ENCODE measurements around the gene MAML3.
A peak's percentile ranks its signal among the peaks of the same experiment; 100 is the strongest.

MAML3 gene

DNA sequence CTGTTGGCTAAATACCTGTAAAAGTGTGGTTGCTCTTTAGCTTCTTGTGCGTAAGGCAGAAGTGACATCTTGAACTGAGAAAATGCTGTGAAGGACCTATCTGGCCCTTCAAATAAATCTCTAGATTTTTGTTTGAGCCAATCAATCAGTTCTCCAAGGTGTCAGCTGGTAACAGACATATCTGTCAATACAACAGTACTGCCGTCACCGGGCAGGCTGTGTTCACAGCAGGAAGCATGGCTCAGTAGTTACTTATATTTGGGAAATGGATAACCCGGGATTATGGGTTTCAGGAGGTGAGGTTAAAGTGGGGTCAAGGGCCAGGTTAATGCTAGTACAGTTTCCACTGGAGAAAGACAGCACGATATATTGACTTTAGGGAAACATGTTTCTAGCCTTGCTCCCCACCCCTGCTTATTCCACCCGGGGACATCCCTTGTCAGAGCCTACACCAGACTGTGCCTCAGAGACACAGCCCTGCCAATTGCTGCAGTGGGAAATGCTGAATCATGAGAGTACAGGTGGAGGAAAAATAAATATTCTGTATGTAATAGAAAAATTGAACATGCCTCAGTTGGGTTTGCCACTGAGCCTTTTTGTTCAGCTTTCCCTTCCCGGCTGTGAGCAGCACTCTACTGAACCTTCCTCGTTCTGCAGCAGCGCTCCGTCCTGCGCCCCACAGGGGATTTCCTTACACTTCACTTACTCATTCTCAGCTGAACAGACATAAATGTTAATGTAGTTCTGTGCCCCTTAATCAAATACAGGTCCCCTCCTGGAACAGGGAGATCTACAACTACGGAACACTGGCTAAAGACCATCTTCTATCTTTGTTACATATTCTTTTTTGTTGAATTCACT, 367.3 kb downstream of the MAML3 start:
- DNase-seq (ENCODE audit: low read depth, low spot score), result no peak

DNA sequence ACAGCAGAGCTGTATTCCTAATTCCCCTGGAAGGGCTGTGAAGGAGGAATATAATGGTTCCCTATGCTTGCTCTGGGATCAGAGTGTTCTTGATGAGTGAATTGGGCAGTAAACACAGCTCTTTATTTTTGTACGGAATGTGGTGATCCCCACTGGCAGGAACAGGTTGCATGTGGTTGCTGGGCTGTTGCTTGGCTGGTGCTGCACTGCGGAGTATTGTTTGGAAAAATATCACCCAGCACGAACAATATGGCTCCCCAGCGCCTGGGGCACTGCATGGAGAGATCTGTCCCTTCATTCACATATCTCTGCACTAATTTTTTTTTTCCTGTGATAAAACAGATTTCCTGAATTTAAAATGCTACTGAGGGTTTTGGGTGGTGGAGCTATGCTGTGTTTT, 368.6 kb downstream of the MAML3 start:
- no peak for DNase-seq (ENCODE audit: low read depth, low spot score)

DNA sequence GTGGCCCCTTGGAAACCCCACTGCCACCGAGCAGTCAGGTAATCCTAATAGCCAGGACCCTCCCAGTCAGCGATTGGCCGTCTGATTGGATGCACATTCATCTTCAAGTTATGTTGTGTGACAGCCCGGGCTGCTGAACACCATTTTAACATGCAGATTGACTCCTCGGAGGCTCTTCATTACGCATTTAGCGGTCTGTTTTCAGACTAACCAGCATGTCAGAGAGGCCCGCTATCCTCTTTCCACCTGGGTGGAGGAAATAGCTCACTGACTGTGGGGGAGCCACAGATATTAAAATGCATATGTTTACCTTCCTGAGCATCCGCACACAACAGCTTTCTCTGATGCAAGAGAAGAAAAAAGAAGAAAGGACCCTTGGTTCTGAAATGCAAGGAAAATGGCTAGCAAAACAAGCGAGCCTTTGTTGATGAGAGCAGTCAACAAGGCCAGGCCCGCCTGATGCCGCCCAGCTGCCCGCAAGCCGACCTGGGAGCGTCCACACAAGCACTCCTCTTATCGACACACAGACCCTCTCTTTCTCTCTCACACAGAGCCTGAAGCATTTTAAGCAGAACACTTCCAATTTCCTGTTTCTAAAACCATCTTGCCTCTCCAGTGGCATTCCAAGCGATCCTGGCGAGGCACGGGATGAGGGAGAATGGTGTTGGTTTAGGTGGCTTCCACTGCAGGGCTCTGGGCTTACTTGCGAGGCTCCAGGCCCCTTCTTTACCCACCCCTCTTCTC, 370.1 kb downstream of the MAML3 start:
- no peak for DNase-seq (ENCODE audit: low read depth, low spot score)

DNA sequence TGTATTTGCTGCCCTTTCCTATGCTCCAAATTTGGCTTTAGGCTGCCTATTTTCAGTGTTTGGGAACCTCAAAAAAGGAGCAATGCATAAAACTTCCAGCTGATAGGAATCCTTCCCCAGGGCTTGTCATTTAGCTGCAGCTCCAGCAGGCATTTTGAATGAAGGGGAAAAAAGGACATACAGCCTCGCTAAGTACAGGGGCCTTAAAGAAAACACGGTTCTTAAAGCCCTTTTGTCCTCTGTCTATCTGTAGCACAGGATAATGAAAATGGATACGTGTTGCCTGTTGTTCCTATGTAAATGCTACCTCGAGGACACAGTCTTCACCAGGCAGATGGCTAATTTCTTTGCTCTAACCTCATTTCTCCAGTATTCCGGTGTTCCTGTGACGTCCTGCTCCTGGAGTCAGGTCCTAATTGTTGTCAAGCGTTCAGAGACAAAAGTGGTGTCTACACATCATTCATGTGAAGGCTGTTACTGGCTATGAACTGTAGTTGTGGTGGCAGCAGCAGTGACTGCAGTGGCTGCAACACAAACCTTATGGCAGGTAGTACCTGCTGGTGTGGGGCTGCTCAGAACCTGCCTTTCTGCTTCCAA, 371.0 kb downstream of the MAML3 start:
- DNase-seq (ENCODE audit: low read depth, low spot score), result no peak

DNA sequence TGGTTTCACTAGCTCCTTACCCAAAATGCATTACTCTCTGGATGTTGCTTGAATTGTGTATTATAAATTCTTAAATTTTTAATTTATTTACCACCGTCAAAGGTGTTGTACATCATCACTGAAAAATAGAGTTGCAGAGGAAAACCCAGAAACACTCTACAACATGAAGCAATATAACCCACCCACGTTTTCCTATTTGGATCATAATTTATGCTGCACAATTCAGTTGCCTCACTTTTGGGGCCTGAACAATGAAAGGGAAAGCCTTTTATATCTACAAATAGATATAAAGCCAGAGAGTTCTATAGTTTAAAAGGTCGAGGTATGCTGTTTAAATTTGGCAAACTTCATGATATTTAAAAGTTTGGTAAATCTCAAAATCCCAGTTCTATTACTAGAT, 372.9 kb downstream of the MAML3 start:
- DNase-seq (ENCODE audit: low read depth, low spot score), result no peak

DNA sequence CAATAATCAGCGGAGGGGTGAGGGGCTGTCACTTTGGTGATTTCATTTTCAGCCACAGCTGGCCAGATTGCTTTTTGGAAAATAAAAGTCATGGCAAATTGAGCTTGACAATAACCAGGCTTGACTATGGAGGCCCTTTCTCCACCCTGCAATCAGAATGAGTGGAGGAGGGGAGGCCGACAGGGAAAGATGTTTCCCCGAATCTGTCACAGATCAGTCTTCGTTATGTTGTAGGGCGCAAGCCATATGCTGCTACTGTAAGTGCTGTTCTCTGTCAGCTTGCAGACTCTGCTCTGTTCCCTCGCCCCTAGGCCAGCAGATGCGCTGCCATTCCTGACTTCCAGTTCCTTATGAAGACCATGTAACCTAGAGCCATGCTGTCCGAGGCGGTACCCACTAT, 374.3 kb downstream of the MAML3 start:
- DNase-seq (ENCODE audit: low read depth, low spot score), result no peak

DNA sequence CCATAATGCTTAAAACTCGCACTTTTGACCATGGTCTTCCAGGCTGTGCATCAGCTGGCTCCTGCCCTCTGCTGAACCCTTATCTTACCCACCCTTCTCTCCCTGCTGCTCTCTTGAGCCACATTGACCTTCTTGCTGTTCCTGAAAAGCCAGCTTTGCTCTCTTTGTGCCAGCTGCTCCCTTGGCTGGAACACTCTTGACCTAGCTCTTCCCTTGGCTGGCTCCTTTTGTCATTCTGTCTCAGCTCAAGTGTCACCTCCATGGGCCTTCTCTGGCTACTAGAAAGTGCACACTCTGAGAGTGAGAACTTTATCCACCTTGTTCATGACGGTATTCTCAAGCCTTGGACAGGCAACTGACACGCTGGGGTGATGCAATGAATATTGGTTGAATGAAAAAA, 376.2 kb downstream of the MAML3 start:
- no peak for DNase-seq (ENCODE audit: low read depth, low spot score)

DNA sequence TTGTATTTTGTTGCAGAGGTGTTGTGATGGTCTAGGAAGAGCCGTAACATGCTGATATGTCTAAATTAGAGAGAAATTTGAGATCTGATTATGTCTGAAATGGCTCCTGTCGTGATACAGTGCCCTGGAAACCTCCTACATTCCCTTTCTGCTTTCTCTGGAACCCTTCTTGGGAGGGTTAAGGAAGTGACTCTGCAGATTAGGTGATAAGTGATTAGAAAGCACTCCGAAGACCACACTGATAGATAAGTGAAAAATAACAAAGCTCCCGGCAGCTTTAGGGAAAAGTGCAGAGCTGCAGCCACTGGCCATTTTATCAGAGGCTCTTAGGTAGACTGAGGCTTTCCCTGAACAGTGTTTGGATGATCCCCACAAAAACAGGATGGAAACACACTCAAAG, 377.7 kb downstream of the MAML3 start:
- no peak for DNase-seq (ENCODE audit: low read depth, low spot score)

DNA sequence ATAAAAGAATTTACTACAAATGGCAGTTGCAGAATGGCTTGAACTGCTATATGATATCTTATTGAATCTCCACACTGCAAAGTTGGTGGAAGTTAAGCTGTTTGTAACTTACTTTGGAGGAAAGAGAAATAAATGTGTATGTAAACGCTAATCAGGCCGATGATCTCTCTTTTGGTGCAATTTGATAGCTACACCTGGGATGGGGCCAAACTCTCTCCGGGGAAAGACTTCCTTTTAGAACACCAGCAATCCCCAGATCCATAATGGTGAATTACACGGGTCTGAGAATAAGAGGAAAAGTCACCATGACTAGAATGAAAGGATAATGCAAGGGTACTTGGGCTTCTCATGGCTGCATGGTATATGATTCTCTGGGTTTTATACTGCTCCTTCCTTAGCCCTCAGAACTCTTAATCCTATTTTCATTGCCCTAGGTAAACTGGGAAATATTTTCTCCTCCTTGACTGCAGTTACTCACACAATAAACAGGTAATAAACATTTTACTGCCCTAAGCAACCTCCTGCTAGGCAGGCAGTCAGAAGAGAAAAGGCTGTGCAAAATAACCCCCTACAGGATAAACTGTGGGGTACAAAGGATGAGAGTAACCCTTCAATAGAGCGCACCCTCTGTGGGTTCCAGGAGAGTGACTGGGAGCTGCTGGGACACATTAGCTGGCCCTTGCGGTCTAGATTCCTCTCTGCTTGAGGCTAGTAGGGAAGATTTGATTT, 379.1 kb downstream of the MAML3 start:
- DNase-seq (ENCODE audit: low read depth, low spot score), result no peak

DNA sequence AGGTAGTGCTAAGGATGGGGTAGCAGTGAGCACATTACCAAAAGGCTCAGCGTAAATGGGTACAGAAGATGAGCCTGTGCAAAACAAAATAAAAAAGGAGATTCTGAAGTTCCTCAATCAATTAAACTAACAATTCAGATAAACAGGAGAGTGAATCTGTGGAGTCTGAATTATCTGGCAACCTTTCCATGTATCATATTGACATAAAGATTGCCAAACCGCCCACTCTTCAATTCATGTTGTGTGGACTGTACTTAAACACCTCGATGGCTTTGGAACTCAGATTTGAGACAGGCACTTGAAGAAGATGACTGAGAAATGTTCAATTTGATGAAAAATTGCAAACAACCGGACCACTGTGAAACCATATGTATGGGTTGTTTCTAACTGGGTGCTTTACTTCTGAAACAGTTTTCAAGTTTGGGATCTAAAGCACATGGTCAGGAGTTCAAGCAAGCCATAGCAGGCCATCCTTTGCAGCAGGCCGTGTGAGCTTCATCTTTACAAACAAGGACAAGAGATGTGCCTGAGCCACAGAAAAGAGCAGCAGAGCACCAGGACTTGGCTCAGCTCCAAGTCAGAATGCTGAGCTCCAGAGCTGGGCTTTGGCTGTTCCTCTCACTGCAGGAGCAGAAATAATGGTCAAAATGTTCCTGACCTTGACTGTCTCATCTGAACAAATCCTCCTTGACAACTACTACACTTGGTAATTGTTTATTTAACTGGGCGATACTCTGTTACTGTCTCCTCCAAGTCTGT, 380.2 kb downstream of the MAML3 start:
- no peak for DNase-seq (ENCODE audit: low read depth, low spot score)

DNA sequence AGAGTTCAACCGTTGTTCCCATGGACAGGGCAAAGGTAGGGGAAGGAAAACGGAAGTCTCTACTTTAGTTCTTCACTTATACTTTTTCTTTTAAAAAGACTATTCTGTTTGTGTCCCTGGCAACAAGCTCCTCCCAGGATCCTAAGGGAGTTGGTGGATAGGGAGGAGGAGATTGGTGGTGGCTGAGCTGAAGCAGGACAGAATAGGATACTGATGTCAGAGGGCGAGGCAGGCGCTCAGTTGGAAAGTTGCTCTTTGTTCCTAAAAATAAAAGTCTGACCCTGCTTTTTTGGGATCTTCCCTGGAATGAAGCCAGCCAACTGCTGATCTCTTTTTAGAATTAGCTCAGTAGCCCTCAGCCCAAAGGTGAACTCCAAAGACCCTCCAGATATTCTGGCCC, 383.6 kb downstream of the MAML3 start:
- no peak for DNase-seq (ENCODE audit: low read depth, low spot score)

DNA sequence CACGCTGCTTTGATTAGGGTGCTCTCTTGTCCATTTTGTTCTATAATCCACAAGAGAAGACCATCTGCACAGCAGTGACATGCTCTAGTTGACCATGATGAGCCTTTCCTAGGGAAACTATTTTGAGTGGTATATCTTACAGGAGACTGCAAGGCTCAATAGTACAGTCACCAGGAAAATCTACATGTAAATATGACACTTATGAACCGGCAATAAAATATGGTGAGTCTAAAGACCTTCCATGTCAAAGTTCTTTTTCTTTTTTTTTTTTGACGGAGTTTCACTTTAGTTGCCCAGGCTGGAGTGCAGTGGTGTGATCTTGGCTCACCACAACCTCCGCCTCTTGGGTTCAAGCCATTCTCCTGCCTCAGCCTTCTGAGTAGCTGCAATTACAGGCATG, 384.6 kb downstream of the MAML3 start:
- no peak for DNase-seq (ENCODE audit: low read depth, low spot score)

DNA sequence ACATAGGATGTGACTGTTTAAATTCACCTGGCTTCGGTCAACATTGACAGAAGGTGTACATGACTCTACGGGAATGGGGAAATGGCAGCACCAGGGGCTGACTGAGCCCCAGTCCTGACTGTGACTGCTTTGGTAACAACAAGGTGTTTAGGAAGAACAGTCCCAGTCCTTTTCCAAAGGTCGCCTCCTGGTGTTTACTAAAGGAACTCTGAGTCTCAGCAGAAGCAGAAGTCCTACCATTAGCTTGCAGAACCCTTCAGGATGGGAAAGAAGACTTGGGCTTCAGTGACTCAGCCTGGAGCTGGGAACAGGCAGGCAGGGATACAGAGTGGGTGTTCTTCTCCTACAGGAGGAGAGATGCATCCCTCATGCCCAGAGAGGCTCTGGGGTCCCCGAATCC, 385.1 kb downstream of the MAML3 start:
- no peak for DNase-seq (ENCODE audit: low read depth, low spot score)

DNA sequence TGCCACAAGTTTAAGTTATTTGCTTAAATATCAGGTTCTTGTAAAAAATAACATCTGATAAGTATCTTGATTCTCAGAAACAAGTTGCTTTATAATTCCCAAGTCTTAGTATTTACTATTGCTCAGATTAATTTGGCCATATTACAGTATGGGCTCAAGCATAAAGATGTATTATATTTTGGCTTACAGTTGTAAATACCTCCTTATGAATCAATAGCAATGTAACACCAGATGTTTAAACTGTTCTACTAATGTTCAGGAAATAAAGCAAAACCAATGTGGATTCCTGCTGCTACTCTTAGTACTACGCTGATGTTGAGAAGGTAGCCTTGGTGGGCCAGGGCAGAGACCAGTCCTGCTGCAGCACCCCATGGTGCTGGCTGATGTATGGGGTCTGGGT, 385.6 kb downstream of the MAML3 start:
- DNase-seq (ENCODE audit: low read depth, low spot score), result no peak

DNA sequence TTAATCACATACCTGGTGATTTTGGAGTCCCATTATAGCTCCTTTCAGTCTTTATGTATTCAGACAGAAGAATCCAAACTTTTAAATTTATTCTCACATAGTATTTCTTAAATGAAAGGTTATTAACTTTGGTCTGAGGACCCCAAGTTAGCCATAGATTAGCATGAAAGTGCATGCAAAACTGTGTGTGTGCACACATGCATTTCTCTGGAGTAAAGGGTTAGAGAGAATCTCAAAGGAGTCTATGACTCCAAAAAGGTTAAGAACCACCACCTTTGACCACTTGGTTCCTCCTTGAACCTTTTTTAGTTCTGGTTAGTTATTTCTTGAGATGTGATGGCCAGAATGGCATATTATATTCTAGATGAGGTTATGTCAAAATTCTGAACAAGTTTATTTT, 386.4 kb downstream of the MAML3 start:
- no peak for DNase-seq (ENCODE audit: low read depth, low spot score)

DNA sequence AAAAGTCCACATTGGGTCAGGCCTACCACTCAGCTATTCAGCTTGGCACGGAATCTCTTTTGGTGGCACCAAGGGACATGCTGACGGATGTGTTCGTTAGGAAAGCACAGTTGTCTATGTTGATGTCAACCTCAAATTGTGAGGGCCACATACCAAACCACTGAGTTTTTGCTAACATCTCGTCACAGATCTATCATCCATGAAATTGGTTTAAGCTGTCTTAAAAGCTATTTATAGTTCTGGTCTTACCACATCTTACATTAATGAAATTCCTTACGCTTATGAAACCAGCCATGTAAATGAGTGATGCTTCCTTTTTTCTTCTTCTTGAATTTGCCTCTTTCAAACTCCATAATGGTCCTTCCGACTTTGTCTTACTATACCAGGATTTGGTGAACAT, 386.8 kb downstream of the MAML3 start:
- DNase-seq (ENCODE audit: low read depth, low spot score), result peak; percentile 74

DNA sequence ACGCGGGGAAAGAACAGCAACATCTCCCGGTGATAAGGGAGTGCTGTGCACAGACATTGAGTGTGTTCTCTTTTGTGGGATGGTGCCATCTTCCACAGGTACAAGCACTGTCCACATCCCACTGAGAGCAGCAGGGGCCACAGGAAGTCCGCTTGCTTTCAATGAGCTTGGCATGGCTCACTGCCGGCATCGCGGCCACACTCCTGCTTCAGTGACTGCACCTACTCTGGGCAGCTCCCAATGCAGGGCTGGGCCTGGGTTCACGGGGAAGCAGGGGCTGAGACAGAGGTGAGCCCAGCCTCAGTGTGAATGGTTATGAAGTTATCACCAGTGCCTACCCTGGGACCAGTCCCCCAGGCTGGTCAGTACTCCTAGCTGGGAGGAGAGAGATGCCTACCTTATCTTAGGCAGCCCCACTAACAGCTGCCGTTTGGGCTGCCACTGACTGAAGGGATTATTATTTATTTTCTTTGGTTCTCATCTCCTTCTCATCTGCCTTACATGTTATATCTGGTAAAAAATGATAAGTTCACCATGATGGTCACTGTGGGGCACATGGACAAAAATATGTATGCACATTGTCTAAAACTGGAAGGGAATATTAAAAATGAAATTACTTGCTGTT, 389.2 kb downstream of the MAML3 start:
- DNase-seq (ENCODE audit: low read depth, low spot score), result no peak

DNA sequence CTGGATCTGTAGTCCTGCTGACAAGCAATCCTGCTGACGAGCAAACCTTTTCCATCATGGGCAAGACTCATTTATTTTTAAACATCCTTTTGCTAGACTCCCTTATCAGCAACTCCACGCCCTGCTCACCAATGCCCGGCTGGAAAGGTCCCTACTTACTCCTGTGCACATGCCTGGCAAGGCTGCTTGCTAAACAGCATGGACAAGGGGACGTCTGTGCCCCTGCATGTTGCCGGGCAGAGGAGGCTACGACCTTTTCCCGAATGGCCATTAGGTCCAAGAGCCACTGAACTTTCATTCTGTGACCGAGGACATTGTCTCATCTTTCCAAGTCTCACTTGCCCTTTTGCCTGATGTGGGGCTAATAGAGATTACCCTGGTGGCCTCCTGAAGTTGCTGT, 389.8 kb downstream of the MAML3 start:
- no peak for DNase-seq (ENCODE audit: low read depth, low spot score)

DNA sequence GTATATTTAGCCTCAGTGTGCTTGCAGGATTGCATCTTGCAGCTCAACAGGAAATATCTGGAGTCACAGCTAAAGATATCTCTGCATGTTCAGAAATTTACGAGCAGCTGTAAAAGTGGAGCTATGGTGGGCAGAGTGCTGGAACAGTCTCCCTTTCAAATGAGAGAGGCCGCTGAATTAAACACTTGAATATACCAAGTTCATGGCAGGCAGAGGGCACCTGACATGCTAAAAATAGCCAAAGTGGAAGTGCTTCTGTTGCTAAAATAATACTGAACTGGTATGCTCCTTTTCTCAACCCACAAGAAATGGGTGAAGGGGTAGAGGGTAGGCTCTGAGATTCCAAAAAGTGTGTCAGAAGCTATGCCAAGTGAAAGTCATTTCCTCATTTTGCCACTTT, 390.3 kb downstream of the MAML3 start:
- DNase-seq (ENCODE audit: low read depth, low spot score), result no peak

DNA sequence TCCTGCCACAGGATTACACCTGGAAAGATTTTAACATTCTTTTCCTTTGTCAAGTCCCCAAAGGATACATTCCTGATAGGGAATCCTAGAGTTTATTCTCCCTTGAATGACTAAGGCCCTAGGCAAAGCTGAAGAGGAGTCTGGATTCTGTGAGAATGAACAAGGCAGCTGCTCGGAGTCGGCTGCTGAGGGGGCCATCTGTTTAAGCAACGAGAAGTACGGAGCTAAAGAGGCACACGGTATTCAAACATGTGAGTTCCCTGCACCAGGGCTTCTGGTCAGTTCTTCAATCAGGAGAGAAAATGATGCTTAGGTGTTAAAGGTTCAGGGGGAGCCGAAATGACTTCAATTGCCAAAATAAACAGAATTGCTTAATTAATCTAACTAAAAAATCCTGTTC, 390.8 kb downstream of the MAML3 start:
- DNase-seq (ENCODE audit: low read depth, low spot score), result no peak

DNA sequence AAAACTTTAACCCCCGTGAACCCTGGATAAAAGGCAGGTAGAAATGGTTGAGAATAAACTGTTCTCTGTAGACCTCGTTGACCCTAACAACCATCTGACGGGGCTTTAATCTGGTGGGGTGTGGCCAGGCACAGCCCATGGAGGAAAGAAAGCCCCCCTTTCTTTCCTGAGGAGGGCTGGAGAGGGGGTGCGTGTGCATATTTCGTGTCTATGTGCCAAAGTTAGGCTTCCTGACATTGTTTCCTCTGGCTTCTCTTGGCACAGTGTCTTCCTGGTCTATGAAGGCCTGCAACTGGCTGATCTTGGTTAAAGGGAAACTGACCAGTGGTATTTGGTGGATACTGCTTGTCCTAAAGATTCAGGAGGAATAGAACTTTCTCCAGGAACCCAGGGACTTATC, 391.3 kb downstream of the MAML3 start:
- no peak for DNase-seq (ENCODE audit: low read depth, low spot score)
